Thoracic aorta (tissue), 2 donors: Measurements from ENCODE around the gene ARHGAP31. TPM values are rescaled to one million over a fixed set of nuclear protein-coding genes. Genes with fewer than 3 reads are reported as not detected.
A peak's percentile ranks its signal among the peaks of the same experiment; 100 is the strongest.

Source experiments
- ATAC-seq: fragments of 150-250 bp; one replicate; pipeline ENCODE4 v1.8.0; 2017; ENCODE audit warnings: low read depth; ENCODE audit not compliant: insufficient number of reproducible peaks, low FRiP score
- DNase-seq: peaks from one replicate; pipeline ENCODE4 v3.0.0-alpha.2; 2020; ENCODE audit warnings: low spot score
- H3K27ac ChIP-seq, 2 donors: fragments of 200-600 bp; sonication (generic); 1 replicate in 1 of 2; 2 replicates in 1 of 2; pipeline ENCODE4 v1.5.1; 2016; ENCODE audit warnings: mild to moderate bottlenecking in 2 of 2, moderate library complexity in 2 of 2
- H3K27me3 ChIP-seq: fragments of 200-600 bp; sonication (generic); replicated peaks from 2 replicates; pipeline ENCODE4 v1.6.0; 2016; ENCODE audit warnings: mild to moderate bottlenecking; ENCODE audit not compliant: insufficient read depth
- H3K36me3 ChIP-seq: fragments of 200-600 bp; sonication (generic); one replicate; pipeline ENCODE4 v1.5.1; 2016
- H3K4me1 ChIP-seq, 2 donors: fragments of 200-600 bp; sonication (generic); 1 replicate in 1 of 2; 2 replicates in 1 of 2; pipeline versions ENCODE4 v1.5.1 to v1.6.0; 2016; ENCODE audit warnings: low read depth in 2 of 2, mild to moderate bottlenecking in 1 of 2; ENCODE audit not compliant: control insufficient read depth in 1 of 2
- H3K4me3 ChIP-seq: fragments of 200-600 bp; sonication (generic); 2 replicates; pipeline ENCODE4 v1.5.1; 2016; ENCODE audit warnings: mild to moderate bottlenecking
- H3K9me3 ChIP-seq: fragments of 200-600 bp; sonication (generic); 2 replicates; pipeline ENCODE4 v1.5.1; 2016
- CTCF ChIP-seq: fragments of 200-600 bp; sonication (generic); IDR thresholded peaks from one replicate; pipeline ENCODE4 v1.5.1; 2019; ENCODE audit warnings: antibody characterized with exemption
- total RNA-seq, 2 donors: library from RNA; depleted of rRNA; stranded (reverse); fragments of >200 nt; gene quantifications; one replicate each; pipeline versions ENCODE4 v1.1.0 to v1.2.3, GENCODE V29; 2016

ARHGAP31 gene
- total RNA-seq, 2 donors from 2014 or later = 20.8 to 33.6 TPM

GRCh38 chr3:119456469-119456868 is 162.3 kb downstream of the ARHGAP31 start:
- peaks cover 16 to 26% of the 10 kb centered on the region in 2 donors for H3K4me1 ChIP-seq
- ATAC-seq (no peak), DNase-seq (no peak)
- H3K36me3 ChIP-seq = peaks cover 20% of the 10 kb centered on the region
- H3K9me3 ChIP-seq = no peaks in the 10 kb centered on the region
- TF ChIP-seq CTCF = no peak
- no peaks in the 10 kb centered on the region for H3K27me3 ChIP-seq
- H3K4me3 ChIP-seq = no peak overlapping the region
- no peak overlapping the region for H3K27ac ChIP-seq

GRCh38 chr3:119457246-119457645 is 163.1 kb downstream of the ARHGAP31 start:
- DNase-seq (no peak), ATAC-seq (no peak)
- H3K27me3 ChIP-seq = no peaks in the 10 kb centered on the region
- peaks cover 20% of the 10 kb centered on the region for H3K36me3 ChIP-seq
- H3K4me3 ChIP-seq = no peak overlapping the region
- H3K27ac ChIP-seq = no peak overlapping the region
- H3K9me3 ChIP-seq = no peaks in the 10 kb centered on the region
- peaks cover 21 to 34% of the 10 kb centered on the region in 2 donors for H3K4me1 ChIP-seq
- TF ChIP-seq CTCF = no peak

GRCh38 chr3:119463171-119464169 is 169.3 kb downstream of the ARHGAP31 start, which contains the start of gene TMEM39A:
TSS of gene TMEM39A (minus strand) at chr3:119463615. CDS start at chr3:119462074, 1,541 bp downstream.
- Histone ChIP-seq H3K4me3 (peak within 1 kb of the TSS; percentile 85), H3K27ac (peak within 1 kb of the TSS; percentile 81 to 89), H3K36me3 (peaks cover 9% of the 10 kb centered on the region), H3K9me3 (no peaks in the 10 kb centered on the region), H3K27me3 (no peaks in the 10 kb centered on the region), H3K4me1 (peaks cover 24 to 39% of the 10 kb centered on the region in 2 donors)
- DNase-seq (peak; percentile 99), ATAC-seq (peak; percentile 96)
- TF ChIP-seq CTCF = peak; percentile 17

DNA sequence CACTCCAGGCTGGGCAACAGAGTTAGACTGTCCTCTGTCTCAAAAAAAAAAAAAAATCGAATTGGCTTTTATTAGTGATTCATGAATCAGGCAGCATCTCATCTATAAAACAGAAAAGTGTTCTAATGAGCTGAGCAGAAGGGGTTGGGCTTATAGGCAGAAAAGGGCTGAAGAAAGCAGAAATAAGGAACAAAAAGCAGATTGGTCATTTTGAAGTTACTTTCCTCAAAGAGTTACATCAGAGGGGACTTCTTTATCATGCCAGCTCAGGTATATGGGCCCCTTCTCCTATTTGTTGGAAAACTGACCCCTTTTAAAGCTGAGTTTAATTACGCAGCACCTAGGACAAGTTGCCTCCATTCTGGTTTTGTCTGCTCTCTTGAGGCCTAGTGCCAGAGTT is 173.9 kb downstream of the ARHGAP31 start:
- no peaks in the 10 kb centered on the region for H3K9me3 ChIP-seq
- ATAC-seq = no peak
- peaks cover 3 to 26% of the 10 kb centered on the region in 2 donors for H3K4me1 ChIP-seq
- no peaks in the 10 kb centered on the region for H3K27me3 ChIP-seq
- peak overlapping the region; percentile 82 for H3K4me3 ChIP-seq
- H3K27ac ChIP-seq = peak overlapping the region in 1 of 2 donors; percentile 62
- TF ChIP-seq CTCF = no peak
- no peak for DNase-seq
- peaks cover 7% of the 10 kb centered on the region for H3K36me3 ChIP-seq

GRCh38 chr3:119469418-119470189 is 175.4 kb downstream of the ARHGAP31 start:
- Histone ChIP-seq H3K4me3 (peak overlapping the region; percentile 82), H3K36me3 (peaks cover 7% of the 10 kb centered on the region), H3K27me3 (no peaks in the 10 kb centered on the region), H3K9me3 (no peaks in the 10 kb centered on the region), H3K27ac (no peak overlapping the region), H3K4me1 (peaks cover 3 to 20% of the 10 kb centered on the region in 2 donors)
- no peak for TF ChIP-seq CTCF
- DNase-seq (no peak), ATAC-seq (no peak)
